Breast epithelium (tissue), 3 donors: ENCODE measurements around the gene SLC37A3.

Source experiments
- POLR2A ChIP-seq: fragments of 450-650 bp; IDR thresholded peaks from one replicate; pipeline ENCODE4 v1.6.1; 2016; ENCODE audit warnings: antibody characterized with exemption, mild to moderate bottlenecking, moderate library complexity
- TF ChIP-seq, protein P1 (sequence below), 3 donors: fragments of 450-650 bp; IDR thresholded peaks; one replicate each; pipeline ENCODE4 v1.5.1; 2016 to 2017; ENCODE audit warnings: antibody characterized with exemption in 3 of 3, mild to moderate bottlenecking in 3 of 3, moderate library complexity in 3 of 3

DNA sequence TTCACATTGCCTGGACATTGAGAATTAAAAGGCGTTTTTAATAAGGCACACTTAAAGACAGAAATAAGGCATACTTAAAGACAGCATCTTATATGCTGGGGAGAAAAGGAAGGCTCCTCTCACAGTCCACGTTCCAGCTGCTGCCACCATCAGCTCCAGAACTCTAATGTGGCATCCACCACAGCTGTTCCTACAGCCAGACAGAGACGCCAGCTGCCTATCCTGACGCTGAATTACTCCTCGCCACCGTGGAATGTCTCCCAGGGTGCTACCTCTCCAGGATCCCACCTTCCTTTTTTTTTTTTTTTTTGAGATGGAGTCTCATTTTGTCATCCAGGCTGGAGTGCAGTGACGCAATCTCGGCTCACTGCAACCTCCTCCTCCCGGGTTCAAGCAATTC is 30.8 kb downstream of the SLC37A3 start:
- TF ChIP-seq POLR2A: no peak
- TF ChIP-seq, protein P1, sequence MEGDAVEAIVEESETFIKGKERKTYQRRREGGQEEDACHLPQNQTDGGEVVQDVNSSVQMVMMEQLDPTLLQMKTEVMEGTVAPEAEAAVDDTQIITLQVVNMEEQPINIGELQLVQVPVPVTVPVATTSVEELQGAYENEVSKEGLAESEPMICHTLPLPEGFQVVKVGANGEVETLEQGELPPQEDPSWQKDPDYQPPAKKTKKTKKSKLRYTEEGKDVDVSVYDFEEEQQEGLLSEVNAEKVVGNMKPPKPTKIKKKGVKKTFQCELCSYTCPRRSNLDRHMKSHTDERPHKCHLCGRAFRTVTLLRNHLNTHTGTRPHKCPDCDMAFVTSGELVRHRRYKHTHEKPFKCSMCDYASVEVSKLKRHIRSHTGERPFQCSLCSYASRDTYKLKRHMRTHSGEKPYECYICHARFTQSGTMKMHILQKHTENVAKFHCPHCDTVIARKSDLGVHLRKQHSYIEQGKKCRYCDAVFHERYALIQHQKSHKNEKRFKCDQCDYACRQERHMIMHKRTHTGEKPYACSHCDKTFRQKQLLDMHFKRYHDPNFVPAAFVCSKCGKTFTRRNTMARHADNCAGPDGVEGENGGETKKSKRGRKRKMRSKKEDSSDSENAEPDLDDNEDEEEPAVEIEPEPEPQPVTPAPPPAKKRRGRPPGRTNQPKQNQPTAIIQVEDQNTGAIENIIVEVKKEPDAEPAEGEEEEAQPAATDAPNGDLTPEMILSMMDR (IDR thresholded peaks at IDR 0.05): no peak
